Endometrial microvascular endothelial cells (primary cell): Measurements from ENCODE around the gene DDRGK1. TPM values are rescaled to one million over a fixed set of nuclear protein-coding genes. Genes with fewer than 3 reads are reported as not detected.

Experiments
- in situ Hi-C: cut with HindIII; loops from 2 replicates; pipeline ENCODE4 v1.10.0; 2017; ENCODE audit warnings: low sequenced_read_pairs, low pct_unique_long_range_greater_than_20kb; ENCODE audit errors: inconsistent ontology term
- total RNA-seq: library from RNA; depleted of rRNA; stranded (reverse); fragments of >200 nt; gene quantifications from one replicate; pipeline ENCODE4 v1.2.3, GENCODE V29; 2015; ENCODE audit errors: inconsistent ontology term

The DDRGK1 gene
- total RNA-seq, 1 donor from 2014 or later: 56.7 TPM

DNA sequence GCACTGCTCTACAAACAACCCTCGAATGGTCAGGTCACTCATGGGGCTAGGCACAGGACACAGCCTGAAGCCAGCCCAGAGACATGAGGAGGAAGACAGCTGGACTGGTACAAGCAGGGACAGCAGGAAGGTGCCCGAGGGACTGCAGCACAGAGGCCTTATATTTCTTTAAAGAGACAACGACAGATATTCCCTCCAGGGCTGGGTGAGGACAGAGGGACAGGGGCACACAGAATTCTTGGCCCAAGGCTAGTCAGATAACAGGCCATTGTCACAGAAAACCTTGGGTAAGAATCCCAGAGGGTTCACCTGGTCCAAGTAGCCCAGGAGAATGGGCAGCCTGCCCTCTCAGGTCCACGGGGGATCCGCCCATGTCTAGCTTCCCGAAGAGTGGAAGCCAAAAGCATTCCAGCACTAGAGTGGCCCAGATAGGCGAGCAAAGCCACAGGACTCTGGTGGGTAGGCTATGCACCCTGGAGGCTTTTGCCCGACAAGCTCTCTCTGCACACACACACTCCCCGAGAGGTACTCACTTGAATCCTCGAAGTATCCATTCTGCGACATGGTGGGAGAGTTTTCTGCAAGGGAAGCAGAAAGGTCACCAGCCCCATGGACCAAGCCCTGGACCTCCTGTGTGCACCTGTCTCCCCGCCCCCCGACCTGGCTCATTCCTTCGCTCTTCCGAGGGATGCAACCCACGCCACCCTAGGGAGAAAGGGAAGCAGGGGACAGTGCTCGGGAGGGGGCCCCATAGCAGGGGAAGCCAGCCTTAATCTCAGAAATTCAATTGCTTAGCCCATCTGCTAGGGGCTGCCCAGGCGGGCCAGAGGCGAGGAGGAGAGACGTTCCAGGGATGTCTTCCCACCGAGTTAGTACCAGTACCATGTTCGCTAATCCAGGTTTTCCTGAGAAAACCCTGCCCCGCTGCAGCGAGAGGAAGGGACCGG lies 32.8 kb upstream of the DDRGK1 start:
- in situ Hi-C loops: no loop called here

DNA sequence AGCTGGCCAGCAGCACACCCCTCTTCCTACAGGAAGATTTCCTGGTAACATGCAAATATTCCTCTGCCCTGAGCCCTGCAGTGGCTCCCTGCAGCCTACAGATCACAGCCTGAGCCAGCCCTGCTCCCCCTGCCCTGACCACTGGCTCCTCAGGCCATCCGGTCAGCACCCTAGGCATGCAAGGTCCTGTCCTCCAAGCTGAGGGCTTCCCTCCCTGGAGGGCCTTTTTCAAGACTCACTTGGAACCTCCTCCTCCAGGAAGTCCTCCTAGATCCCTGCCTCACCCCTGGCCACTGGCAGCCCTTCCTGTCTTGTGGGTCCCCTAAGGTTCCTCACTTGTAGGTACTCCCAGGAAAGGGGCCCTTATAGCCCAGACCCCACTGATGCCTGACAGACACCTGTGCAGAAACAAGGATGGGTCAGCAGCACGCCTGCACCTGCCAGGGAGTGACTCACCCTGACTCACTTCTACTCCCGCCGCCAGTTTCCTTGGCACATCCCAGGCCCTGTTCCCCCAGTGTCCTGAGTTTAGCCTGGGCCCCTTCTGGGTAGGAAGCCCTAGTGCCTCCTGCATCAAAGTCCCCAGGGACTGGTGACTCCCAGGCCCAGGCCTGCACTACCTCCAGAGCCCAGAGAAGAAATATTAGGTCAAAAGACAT lies 31.3 kb upstream of the DDRGK1 start:
- in situ Hi-C loops: no loop called here

DNA sequence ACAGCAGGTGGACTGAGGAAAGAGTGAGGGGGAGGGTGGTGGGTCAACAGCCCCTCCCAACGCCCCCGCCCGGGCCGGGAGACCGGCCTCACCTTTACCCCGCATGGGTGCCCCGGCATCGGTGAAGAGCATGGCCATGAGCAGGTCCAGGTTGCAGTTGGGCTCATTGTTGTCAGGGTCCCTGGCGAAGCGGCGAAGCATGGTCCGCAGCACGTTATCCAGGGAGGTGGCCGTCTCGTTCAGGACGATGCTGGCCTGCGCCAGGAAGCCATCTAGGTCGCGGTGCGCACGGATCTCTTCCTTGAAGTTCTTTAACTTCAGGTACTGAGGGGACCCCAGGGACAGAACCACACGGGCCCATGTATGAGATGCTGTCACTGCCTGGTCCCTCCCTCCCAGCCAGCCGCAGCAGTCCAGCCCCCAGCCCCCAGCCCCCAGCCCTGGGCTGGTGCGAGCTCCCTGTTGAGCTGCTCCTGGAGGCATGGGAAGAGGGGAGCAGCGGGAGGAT lies 29.6 kb upstream of the DDRGK1 start:
- in situ Hi-C loops: no loop called here

DNA sequence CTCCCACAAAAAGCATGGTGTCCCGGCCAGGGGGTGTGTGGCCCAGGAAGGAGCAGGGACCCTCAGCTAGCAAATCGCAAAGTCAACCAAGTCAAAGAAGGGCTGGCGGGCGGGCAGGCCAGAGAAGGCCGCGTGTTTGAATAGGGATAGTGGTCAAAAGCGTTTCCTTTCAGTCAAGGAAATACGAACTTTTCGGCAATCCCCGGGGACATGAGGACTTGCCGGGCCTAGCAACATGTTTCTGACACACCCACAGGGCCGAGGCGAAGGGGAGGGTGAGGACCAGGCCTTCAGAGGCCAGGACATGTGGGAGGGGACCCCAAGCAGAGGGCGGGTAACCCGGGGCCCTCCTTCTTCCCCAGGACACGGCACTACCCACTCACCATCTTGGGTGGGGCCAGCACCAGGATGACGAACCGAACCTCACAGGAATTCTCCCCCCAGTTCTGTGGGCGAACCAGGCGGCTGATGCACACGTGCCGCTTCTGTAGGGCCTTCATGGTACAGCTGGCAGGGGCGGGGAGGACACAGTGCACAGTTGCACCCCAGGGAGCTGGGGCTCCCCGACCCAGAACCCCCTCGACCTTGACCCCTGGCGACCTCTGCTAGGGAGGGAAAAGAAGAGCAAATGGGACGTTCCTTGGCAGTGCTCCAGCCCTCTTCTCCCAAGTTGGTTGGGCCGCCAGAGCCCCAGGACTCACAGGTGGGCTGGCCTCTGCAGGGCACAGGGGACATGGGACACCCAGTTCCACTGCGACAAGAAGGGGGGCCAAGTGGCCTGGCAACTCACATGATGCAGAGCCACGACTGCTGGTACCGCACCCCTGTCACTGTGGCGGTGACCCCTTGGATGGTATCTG lies 28.9 kb upstream of the DDRGK1 start:
- in situ Hi-C loops: no loop called here

DNA sequence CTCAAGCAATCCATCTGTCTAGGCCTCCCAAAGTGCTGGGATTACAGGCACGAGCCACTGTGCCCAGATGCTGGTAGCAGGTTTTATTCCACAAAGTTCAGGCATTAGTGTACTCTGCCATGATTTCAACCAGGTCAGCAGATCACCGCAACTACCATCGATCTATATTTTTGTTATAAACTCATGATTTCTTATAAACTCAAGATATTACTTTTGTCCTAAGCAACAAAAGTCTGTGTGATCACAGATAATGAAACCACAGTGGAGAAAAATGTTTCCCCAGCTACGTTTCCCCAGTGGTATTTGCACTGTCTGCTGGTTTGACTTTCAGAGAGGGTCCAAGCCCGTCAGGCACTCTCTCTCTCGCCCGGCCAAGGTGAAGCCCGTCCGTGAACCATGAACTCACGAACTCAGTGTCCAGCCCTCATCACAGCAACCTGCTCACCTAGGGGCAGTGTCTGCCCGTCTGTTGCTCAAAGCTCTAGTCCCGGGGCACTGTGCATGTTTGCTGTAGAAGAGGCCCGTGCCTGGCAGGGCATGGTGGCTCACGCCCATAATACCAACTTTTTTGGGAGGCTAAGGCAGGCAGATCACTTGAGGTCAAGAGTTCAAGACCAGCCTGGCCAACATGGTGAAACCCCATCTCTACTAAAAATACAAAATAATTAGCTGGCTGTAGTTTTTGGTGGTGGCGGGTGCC lies 27.6 kb upstream of the DDRGK1 start:
- in situ Hi-C loops: no loop called here

DNA sequence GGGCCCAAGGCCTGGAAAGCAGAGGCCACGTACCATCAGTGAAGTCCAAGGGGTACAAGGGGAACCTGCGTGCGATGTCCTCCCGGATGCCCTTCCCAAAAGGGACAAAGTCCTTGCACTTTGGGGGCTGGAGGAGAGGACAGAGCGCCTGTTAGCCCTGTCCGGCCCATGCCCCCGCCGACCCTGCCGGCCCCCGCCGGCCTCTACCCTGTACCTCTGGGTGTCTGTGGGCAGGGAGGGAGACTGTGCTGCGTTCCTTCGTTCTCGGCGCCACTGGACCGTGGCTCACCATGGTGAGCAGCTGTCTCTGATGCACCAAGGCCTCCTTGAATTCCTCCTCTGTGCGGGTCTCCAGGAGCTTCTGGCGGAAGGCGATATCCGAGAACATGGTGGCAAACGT lies 26.6 kb upstream of the DDRGK1 start:
- in situ Hi-C loops: no loop called here

DNA sequence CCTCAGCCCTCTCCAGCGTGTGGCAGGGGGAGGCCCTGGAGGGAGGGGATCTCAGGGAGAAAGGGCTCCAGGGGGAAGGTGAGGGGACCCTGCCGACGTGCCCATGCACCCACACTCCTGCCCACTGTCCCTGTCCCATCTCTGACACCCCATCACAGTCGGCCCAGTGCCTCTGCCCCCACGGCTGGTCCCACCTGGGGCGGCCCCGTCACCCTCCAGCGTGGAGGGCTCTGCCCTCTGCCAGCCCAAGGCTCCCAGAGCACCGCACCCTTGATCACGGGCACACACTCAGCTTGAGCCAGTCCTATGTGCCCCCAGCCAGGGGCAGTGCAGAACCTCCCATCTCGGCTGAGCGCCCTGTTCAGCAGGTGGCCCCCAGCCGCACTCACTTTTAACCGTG lies 25.3 kb upstream of the DDRGK1 start:
- in situ Hi-C loops: no loop called here

DNA sequence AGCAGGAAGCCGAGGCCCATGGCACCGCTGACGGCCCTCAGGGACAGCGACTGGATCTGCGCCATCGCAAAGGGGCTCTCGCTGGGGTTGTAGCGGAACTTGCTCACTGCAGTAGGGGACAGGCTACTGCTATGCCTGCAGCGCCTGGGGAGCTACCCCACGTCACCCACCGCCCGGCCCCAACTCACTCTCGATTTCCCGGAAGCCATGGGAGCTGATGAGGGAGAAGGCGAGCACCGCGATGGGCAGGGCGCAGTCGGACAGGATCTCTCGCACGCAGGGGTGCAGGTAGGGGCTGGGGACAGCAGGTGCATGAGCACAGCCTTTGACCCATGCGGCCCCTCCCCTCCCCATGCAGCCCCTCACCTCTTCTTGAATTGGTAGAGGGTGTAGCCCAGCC lies 24.7 kb upstream of the DDRGK1 start:
- in situ Hi-C loops: no loop called here

DNA sequence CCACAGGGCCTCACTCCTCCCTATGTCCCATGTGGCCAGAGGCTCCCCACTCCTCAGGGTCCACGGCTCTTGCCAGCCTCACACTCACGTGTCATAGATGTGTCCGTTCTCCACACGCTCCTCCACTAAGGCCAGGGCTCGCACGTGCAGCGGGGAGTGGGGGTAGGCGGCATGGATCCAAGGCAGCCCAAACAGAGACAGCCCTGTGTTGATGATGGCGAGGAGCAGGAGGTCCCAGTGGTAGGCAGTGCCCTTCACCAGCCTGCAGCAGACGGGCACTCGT lies 24.2 kb upstream of the DDRGK1 start:
- in situ Hi-C loops: no loop called here

DNA sequence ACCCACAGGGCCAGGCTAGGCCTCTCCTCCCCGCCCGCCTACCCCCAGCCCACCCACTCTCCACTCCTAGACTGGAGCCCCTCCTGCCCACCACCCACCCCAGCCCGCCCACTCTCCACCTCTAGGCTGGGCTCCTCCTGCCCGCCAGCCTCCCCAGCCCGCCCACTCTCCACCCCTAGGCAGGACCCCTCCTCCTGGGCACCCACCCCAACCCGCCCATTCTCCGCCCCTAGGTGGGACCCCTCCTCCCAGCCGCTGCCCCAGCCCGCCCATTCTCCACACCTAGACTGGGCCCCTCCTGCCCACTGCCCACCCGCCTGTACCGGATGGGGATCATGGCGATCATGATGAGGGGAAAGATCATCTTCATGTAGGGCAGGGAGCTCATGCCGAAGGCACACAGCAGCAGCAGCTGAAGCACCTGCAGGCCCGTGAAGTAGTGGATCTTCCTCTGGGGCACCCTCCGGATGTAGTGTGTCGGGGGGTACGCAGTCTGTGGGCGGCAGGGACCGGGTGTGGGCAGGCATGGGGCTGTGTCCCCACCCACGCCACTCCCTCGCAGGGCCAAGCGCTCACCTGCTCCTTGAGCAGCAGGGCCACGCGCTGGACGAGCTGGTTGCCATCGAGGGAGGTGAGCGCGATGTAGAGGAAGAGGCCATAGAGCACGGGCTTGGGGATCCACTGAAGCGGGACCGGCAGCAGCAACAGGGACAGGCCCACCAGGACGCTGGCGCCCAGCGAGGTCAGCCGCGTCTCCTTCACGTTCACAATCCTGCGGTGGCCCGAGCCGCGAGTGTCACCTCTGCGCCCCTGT lies 23.7 kb upstream of the DDRGK1 start:
- in situ Hi-C loops: no loop called here

DNA sequence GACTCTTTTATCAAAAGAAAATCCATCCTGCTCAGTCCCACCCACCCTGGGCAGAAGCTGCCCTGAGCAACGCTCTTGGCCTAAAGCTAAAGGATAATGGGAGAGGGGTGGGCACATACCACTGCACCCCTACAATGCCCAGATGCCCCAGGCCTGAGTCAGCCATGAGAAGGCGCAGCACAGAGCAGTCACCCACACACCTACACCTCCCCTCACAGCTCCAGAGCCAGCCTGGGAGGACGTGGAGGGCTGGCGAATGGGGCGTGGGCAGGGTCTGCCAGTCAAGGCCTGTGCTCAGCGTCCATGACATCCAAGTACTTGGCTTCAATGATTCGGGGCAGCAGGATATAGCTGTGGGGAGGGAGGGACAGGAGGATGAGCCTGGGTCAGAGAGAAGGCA lies 23.0 kb upstream of the DDRGK1 start:
- in situ Hi-C loops: no loop called here

DNA sequence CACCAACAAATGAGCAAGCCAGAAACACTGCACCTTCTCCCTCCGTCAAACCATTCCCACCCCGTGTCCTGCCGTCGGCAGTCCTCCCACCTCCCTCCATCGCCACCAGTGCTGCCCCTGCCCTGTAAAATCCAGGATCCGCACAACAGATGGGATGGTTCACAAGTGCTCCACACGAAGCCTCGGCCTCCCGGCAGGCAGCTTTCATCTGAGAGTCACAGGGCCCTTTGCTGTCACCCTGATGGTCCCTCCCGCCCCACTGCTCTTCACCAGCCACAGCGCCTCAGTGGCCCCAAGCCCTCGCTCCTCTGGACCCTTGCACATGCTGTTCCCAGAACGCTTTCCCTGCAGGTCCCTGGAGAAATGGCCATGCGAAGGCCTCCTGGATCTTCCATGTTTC lies 22.4 kb upstream of the DDRGK1 start:
- in situ Hi-C loops: no loop called here

DNA sequence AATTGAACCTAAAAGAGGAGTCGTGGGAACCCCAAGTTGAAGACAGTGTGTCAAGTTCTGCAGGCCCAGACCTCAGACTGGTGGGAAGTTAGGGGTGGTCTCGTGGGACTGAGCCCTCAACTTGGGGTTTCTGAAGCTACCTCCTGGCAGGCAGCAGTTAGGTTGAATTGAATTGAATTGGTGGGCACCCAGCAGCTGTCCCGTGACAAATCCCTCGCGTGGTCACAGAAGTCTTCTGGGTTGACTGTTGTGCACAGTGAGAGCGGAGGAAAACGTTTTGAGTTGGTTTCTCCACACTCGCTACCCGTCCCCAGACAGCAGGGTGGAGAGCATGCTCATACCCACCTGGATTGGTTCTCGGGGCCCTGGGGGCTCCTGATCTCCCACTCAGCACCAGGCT lies 21.6 kb upstream of the DDRGK1 start:
- in situ Hi-C loops: no loop called here

DNA sequence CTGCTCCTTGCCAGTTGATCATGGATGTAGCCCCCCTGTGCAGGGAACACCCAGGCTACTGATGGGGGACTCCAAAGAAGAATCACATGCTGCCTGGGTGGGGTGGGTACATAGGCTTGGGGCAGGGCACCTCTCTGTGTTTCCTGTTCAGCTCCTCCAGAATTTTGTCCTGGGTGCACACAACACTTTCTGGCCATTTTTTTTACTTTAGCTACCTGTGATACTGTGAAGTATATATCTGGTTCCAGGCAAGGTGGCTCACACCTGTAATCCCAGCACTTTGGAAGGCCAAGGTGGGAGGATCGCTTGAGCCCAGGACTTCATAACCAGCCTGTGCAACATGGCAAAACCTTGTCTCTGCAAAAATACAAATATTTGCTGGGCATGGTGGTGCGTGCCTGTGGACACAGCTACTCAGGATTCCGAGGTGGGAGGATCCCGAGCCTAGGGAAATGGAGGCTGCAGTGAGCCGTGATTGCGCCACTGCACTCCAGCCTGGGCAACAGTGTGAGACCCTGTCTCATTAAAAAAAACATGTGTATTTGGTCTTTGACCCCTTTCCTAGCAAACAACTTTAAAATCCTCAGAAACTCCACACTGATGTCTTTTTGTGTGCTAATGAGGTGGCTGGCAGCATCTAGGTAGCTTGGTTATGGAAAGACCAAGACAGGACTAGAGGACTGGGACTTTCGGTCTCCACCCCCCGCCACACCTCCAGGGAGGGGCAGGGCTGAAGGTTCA lies 20.4 kb upstream of the DDRGK1 start:
- in situ Hi-C loops: no loop called here

DNA sequence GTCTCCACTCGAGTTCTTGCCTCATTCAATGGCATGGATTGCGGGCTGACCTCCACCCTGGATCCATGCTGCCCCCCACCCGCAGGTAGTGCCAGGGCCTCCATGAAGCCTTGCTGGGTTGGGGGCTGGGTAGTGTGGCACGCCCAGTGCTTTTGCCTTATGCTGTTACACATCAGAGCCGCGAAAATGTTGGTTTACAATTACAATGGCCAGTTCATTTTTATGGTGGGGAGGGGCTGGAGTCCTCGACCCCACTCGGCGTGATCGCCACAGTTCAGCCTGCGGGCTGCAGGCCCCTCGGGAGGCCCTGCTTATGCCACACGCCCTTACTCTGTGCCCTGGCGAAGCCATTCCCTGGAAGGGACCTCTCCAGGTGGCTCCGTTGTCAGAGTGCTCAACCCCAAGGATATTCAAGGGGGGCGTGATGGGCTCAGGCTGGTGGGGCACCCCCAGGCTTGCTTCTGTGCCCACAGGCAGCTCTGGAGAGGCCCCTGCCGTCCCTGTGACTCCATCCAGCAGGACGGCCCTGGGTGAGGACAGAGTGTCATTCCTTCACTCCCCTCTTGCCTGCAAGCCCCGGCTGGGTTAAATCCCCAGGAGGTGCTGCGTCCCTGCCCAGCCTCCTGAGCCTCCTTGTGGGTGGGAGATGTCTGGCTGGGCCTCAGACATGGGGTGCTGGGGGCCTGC lies 19.7 kb upstream of the DDRGK1 start:
- in situ Hi-C loops: no loop called here

DNA sequence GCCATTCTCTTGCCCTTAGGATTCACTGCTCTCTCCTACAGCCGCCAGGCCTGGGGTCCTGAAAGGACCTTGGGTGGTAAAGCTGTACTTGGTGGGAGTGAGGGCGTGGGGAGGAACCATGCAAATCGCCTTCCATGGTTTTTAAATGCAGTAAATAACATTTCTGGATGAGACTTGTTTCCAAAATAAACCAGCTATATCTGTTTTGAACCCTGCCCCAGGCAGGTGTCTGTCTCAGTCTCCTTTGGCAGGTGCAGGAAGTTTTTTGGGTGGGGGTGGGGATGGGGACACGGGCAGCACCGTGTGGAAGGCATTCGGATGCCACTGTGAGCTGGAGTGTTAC lies 19.1 kb upstream of the DDRGK1 start:
- in situ Hi-C loops: no loop called here
